SK-N-SH treated with all-trans-retinoic acid at 6 μM for 48 hours (cell line): ENCODE data around the gene SLC36A4.

Experiments
- CREB5 ChIP-seq: fragments of 250-450 bp; sonication (Bioruptor Pico); IDR thresholded peaks from 2 replicates; pipeline ENCODE4 v1.5.1; 2020; ENCODE audit warnings: low read depth, mild to moderate bottlenecking, moderate library complexity
- CSDC2 ChIP-seq: fragments of 250-450 bp; sonication (Bioruptor Pico); IDR thresholded peaks from 2 replicates; pipeline ENCODE4 v1.5.0; 2020; ENCODE audit warnings: mild to moderate bottlenecking, moderate library complexity
- GLIS3 ChIP-seq: fragments of 250-450 bp; sonication (Bioruptor Pico); IDR thresholded peaks from 2 replicates; pipeline ENCODE4 v1.5.0; 2020; ENCODE audit warnings: mild to moderate bottlenecking, moderate library complexity
- ISL1 ChIP-seq: fragments of 250-450 bp; sonication (Bioruptor Pico); IDR thresholded peaks from 2 replicates; pipeline ENCODE4 v2.1.2; 2022; ENCODE audit warnings: mild to moderate bottlenecking, moderate library complexity
- PATZ1 ChIP-seq: fragments of 250-450 bp; sonication (Bioruptor Pico); IDR thresholded peaks from 2 replicates; pipeline ENCODE4 v1.8.0; 2020; ENCODE audit warnings: mild to moderate bottlenecking, moderate library complexity, borderline replicate concordance
- TCF4 ChIP-seq: fragments of 250-450 bp; sonication (Bioruptor Pico); IDR thresholded peaks from 2 replicates; pipeline ENCODE4 v1.8.0; 2021; ENCODE audit warnings: mild to moderate bottlenecking, moderate library complexity, borderline replicate concordance
- TOX ChIP-seq: fragments of 250-450 bp; sonication (Bioruptor Pico); IDR thresholded peaks from 2 replicates; pipeline ENCODE4 v1.8.0; 2021; ENCODE audit warnings: mild to moderate bottlenecking, moderate library complexity, borderline replicate concordance
- TSHZ2 ChIP-seq: fragments of 250-450 bp; sonication (Bioruptor Pico); IDR thresholded peaks from 2 replicates; pipeline ENCODE4 v1.5.0; 2020; ENCODE audit warnings: mild to moderate bottlenecking, moderate library complexity
- ZC3H10 ChIP-seq: fragments of 250-450 bp; sonication (Bioruptor Pico); IDR thresholded peaks from 2 replicates; pipeline ENCODE4 v1.5.1; 2021; ENCODE audit warnings: mild to moderate bottlenecking, moderate library complexity
- ZFP3 ChIP-seq: fragments of 250-450 bp; sonication (Bioruptor Pico); IDR thresholded peaks from 2 replicates; pipeline ENCODE4 v1.5.0; 2020; ENCODE audit warnings: mild to moderate bottlenecking, moderate library complexity
- ZFP30 ChIP-seq: fragments of 450-650 bp; formaldehyde crosslinking; IDR thresholded peaks from 2 replicates; pipeline ENCODE4 v1.5.0; 2022; ENCODE audit warnings: mild to moderate bottlenecking, moderate library complexity
- ZNF565 ChIP-seq: fragments of 450-650 bp; formaldehyde crosslinking; conservative IDR thresholded peaks from 2 replicates; pipeline ENCODE4 v1.5.0; 2020; ENCODE audit warnings: low read depth, mild to moderate bottlenecking, moderate library complexity

- TF ChIP-seq ZC3H10 (CRISPR knock-in tag) (no peak), ZFP30 (no peak), GLIS3 (CRISPR knock-in tag) (no peak), PATZ1 (CRISPR knock-in tag) (no peak), CSDC2 (CRISPR knock-in tag) (no peak), ZFP3 (CRISPR knock-in tag) (no peak), ISL1 (CRISPR knock-in tag) (no peak), TSHZ2 (CRISPR knock-in tag) (no peak), CREB5 (CRISPR knock-in tag) (no peak), TOX (CRISPR knock-in tag) (no peak), ZNF565 (no peak), TCF4 (CRISPR knock-in tag) (no peak)
These were observed 54.0 kb downstream of the SLC36A4 start for GRCh38 chr11:93143800-93144199.
